ENCODE results near the gene AKIP1. TPM values are rescaled to one million over a fixed set of nuclear protein-coding genes. Genes with fewer than 3 reads are reported as not detected.

Gene AKIP1
- total and polyA plus RNA-seq, 10 of the 15 experiments (the other 5 are each of a cell fraction or from before 2014, with no cell fraction given): 5.1 to 38.9 (median 30.5) TPM

DNA sequence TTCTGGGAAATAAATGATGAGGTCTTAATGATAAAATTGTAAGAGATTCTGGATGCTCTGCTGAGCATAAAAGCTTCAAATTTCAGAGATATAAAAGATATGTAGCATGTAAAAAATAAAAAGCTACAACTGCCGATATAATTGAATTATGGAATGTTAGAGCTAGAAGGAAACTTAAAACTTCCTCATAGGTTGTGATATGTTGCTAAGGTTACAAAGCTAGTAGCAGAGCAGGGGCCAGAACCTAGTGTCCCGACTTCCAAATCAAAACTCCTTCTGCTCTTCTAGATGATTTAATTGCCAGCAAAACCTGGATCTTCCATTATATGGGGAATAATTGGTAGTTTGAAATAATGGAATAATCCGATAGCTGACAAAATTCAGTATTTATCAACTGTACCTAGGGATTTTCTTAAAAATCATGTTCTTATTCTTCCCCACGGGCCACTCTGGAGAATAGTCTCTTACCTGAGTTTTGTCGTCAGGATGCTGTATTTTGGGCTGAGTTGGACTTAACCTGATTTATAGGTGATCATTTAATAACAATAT lies 31.6 kb downstream of the AKIP1 start, which contains the start of gene ASCL3:
TSS of gene ASCL3 (minus strand) at position 499 of the 549 bp plus-strand sequence. CDS start 4,855 bp downstream, outside the sequence.
- no TSS peak for BruUV-seq (replicated peaks)
- no peaks in the 10 kb centered on the region; a peak in 1 of 4 replicates for H3K36me3 ChIP-seq (ENCODE audit: control insufficient read depth in 2 of 2, insufficient read depth in 2 of 2, low read length in 1 of 2)
- WGBS (ENCODE audit: insufficient coverage, insufficient replicate concordance, low lambda C conversion rate, missing lambda C conversion rate): 55% methylated on average over 5 of the region's 5 CpGs
- H3K27ac ChIP-seq (ENCODE audit: control insufficient read depth, insufficient read depth): no peak within 1 kb of the TSS
- no peaks in the 10 kb centered on the region for H3K27me3 ChIP-seq (replicated peaks in 1 of 2; ENCODE audit: control insufficient read depth in 2 of 2, insufficient read depth in 2 of 2, low read length in 1 of 2)
- no peaks in the 10 kb centered on the region for H3K79me2 ChIP-seq (ENCODE audit: control insufficient read depth, insufficient read depth, low read length)
- ATAC-seq (no peak), FAIRE-seq (no peak), DNase-seq (ENCODE audit: low read depth, low spot score) (no peak)
- in situ Hi-C loops (cut with MboI) (no loop called here), intact Hi-C loops (cut with micrococcal nuclease; ENCODE audit: unreplicated experiment) (no loop called here)
- ChIA-PET RAD21 (ENCODE audit: unreplicated experiment) (interaction anchor here (1.6 kb wide), 1 partner anchor 17 kb away, joined by 7 read pairs; no protein-coding TSS in a partner anchor), SMC1A (ENCODE audit: uncharacterized antibody, unreplicated experiment) (interaction anchor here (0.9 to 2.0 kb wide), 4 partner anchors 9 to 31 kb away, joined by 3 to 6 read pairs (median 4); no protein-coding TSS in a partner anchor), POLR2A (no interaction called here), CTCF (interaction anchor here (1.2 to 3.6 kb wide), 4 partner anchors 11 to 28 kb away, joined by 3 to 12 read pairs (median 8); no protein-coding TSS in a partner anchor)
- H3K4me1 ChIP-seq (ENCODE audit: control insufficient read depth, insufficient read depth, low read length): no peaks in the 10 kb centered on the region
- no peak within 1 kb of the TSS for H3K4me3 ChIP-seq
- H2AFZ ChIP-seq (ENCODE audit: control insufficient read depth, low read depth, low read length): no peak within 1 kb of the TSS
- no peaks in the 10 kb centered on the region for H4K20me1 ChIP-seq (ENCODE audit: control insufficient read depth, insufficient read depth)
- H3K4me2 ChIP-seq (ENCODE audit: control insufficient read depth, insufficient read depth): no peak within 1 kb of the TSS
- H3K9me3 ChIP-seq (replicated peaks; ENCODE audit: control insufficient read depth, insufficient read depth, low read length): no peaks in the 10 kb centered on the region
- H3K9ac ChIP-seq (ENCODE audit: control insufficient read depth, insufficient read depth, low read length): no peak within 1 kb of the TSS
- TF ChIP-seq ZNF384 (IDR thresholded peaks at IDR 0.05; ENCODE audit: borderline replicate concordance, low read depth, low read length) (no peak), MYB (IDR thresholded peaks at IDR 0.05; ENCODE audit: borderline replicate concordance, low read depth, low read length) (no peak), ZNF24 (IDR thresholded peaks at IDR 0.05) (no peak), IKZF2 (IDR thresholded peaks at IDR 0.05) (no peak), PRDM15 (CRISPR knock-in tag; IDR thresholded peaks at IDR 0.05) (no peak), MTA3 (IDR thresholded peaks at IDR 0.05; ENCODE audit: borderline replicate concordance, low read length) (no peak), PAX5 (IDR thresholded peaks at IDR 0.05; ENCODE audit: borderline replicate concordance, low read depth, low read length) (no peak), EZH2 (IDR thresholded peaks at IDR 0.05; ENCODE audit: borderline replicate concordance, control insufficient read depth, low read depth, low read length) (no peak), KLF5 (IDR thresholded peaks at IDR 0.05; ENCODE audit: partially characterized antibody) (no peak), FOS (IDR thresholded peaks at IDR 0.05; ENCODE audit: borderline replicate concordance, extremely low read depth, insufficient read length) (no peak), KAT2A (conservative IDR thresholded peaks at IDR 0.05; ENCODE audit: control insufficient read depth, low read depth, low read length) (no peak), ZBED1 (IDR thresholded peaks at IDR 0.05; ENCODE audit: borderline replicate concordance) (no peak), NR2C2 (IDR thresholded peaks at IDR 0.05; ENCODE audit: borderline replicate concordance, control insufficient read depth, insufficient read length, low read depth) (no peak), GATAD2B (conservative IDR thresholded peaks at IDR 0.05; ENCODE audit: low read depth) (no peak), POLR2AphosphoS2 (IDR thresholded peaks at IDR 0.05; ENCODE audit: low read depth, low read length) (no peak), SP1 (IDR thresholded peaks at IDR 0.05; ENCODE audit: low read depth, low read length) (no peak)
- TF ChIP-seq, protein P1, sequence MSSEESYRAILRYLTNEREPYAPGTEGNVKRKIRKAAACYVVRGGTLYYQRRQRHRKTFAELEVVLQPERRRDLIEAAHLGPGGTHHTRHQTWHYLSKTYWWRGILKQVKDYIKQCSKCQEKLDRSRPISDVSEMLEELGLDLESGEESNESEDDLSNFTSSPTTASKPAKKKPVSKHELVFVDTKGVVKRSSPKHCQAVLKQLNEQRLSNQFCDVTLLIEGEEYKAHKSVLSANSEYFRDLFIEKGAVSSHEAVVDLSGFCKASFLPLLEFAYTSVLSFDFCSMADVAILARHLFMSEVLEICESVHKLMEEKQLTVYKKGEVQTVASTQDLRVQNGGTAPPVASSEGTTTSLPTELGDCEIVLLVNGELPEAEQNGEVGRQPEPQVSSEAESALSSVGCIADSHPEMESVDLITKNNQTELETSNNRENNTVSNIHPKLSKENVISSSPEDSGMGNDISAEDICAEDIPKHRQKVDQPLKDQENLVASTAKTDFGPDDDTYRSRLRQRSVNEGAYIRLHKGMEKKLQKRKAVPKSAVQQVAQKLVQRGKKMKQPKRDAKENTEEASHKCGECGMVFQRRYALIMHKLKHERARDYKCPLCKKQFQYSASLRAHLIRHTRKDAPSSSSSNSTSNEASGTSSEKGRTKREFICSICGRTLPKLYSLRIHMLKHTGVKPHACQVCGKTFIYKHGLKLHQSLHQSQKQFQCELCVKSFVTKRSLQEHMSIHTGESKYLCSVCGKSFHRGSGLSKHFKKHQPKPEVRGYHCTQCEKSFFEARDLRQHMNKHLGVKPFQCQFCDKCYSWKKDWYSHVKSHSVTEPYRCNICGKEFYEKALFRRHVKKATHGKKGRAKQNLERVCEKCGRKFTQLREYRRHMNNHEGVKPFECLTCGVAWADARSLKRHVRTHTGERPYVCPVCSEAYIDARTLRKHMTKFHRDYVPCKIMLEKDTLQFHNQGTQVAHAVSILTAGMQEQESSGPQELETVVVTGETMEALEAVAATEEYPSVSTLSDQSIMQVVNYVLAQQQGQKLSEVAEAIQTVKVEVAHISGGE (CRISPR knock-in tag; IDR thresholded peaks at IDR 0.05): no peak
